ENCODE data around the gene RNF144B. TPM values are rescaled to one million over a fixed set of nuclear protein-coding genes. Genes with fewer than 3 reads are reported as not detected.

Gene RNF144B
- total RNA-seq, 6 experiments from 2014 or later, result 0.83 to 4.8 (median 1.2) TPM

- no peaks in the 10 kb centered on the region for H3K36me3 Mint-ChIP-seq (ENCODE audit: low read depth)
- H3K27ac Mint-ChIP-seq, result peak overlapping the region; percentile 34; the same call in 1 of the 2 replicates
- peaks cover under 1% of the 10 kb centered on the region; the same call in 1 of the 2 replicates for H3K27me3 Mint-ChIP-seq (ENCODE audit: insufficient read depth)
- peak; percentile 45 for DNase-seq
- peaks cover 42% of the 10 kb centered on the region for H3K4me1 Mint-ChIP-seq (ENCODE audit: low read depth)
- no peak for TF ChIP-seq CTCF (IDR thresholded peaks at IDR 0.05)
- no peak overlapping the region for H3K4me3 Mint-ChIP-seq
- H3K9me3 Mint-ChIP-seq, result no peaks in the 10 kb centered on the region
Observed at GRCh38 chr6:18432180-18432579, 45.0 kb downstream of the RNF144B start.

GRCh38 chr6:18432619-18433018, 45.5 kb downstream of the RNF144B start:
- no peak for TF ChIP-seq CTCF (IDR thresholded peaks at IDR 0.05)
- Mint-ChIP-seq H3K9me3 (no peaks in the 10 kb centered on the region), H3K4me3 (no peak overlapping the region), H3K4me1 (ENCODE audit: low read depth) (peaks cover 42% of the 10 kb centered on the region), H3K27ac (peak overlapping the region; percentile 34; the same call in 1 of the 2 replicates), H3K36me3 (ENCODE audit: low read depth) (no peaks in the 10 kb centered on the region), H3K27me3 (ENCODE audit: insufficient read depth) (peaks cover 2% of the 10 kb centered on the region; the same call in 1 of the 2 replicates)
- no peak for DNase-seq

GRCh38 chr6:18433059-18433458, 45.9 kb downstream of the RNF144B start:
- H3K4me1 Mint-ChIP-seq (ENCODE audit: low read depth), result peaks cover 42% of the 10 kb centered on the region
- no peak for TF ChIP-seq CTCF (IDR thresholded peaks at IDR 0.05)
- DNase-seq, result no peak
- H3K4me3 Mint-ChIP-seq, result no peak overlapping the region
- H3K36me3 Mint-ChIP-seq (ENCODE audit: low read depth), result no peaks in the 10 kb centered on the region
- H3K27ac Mint-ChIP-seq, result no peak overlapping the region; the same call in 1 of the 2 replicates
- no peaks in the 10 kb centered on the region for H3K9me3 Mint-ChIP-seq
- H3K27me3 Mint-ChIP-seq (ENCODE audit: insufficient read depth), result peaks cover 2% of the 10 kb centered on the region; the same call in 1 of the 2 replicates

GRCh38 chr6:18436341-18436740, 49.2 kb downstream of the RNF144B start:
- no peak for TF ChIP-seq CTCF (IDR thresholded peaks at IDR 0.05)
- H3K9me3 Mint-ChIP-seq, result no peaks in the 10 kb centered on the region
- no peaks in the 10 kb centered on the region for H3K36me3 Mint-ChIP-seq (ENCODE audit: low read depth)
- H3K27ac Mint-ChIP-seq, result no peak overlapping the region
- no peak overlapping the region for H3K4me3 Mint-ChIP-seq
- H3K27me3 Mint-ChIP-seq (ENCODE audit: insufficient read depth), result peaks cover 2% of the 10 kb centered on the region; the same call in 1 of the 2 replicates
- H3K4me1 Mint-ChIP-seq (ENCODE audit: low read depth), result peaks cover 40% of the 10 kb centered on the region
- no peak for DNase-seq

- TF ChIP-seq CTCF (IDR thresholded peaks at IDR 0.05), result no peak
- no peak overlapping the region for H3K27ac Mint-ChIP-seq
- H3K4me3 Mint-ChIP-seq, result no peak overlapping the region
- no peaks in the 10 kb centered on the region for H3K36me3 Mint-ChIP-seq (ENCODE audit: low read depth)
- H3K4me1 Mint-ChIP-seq (ENCODE audit: low read depth), result peaks cover 13% of the 10 kb centered on the region
- peaks cover 2% of the 10 kb centered on the region; the same call in 1 of the 2 replicates for H3K27me3 Mint-ChIP-seq (ENCODE audit: insufficient read depth)
- H3K9me3 Mint-ChIP-seq, result no peaks in the 10 kb centered on the region
- DNase-seq, result no peak
Observed at GRCh38 chr6:18439581-18439980, 52.4 kb downstream of the RNF144B start.

Data from HFFc6 (cell line).